ENCODE data around the gene TAOK3.

GRCh38 chr12:118299791-118300460, 72.8 kb downstream of the TAOK3 start:
- TF ChIP-seq POLR2A (IDR thresholded peaks at IDR 0.05) (no peak), CTCF (IDR thresholded peaks at IDR 0.05) (no peak)
